Endothelial cell of umbilical vein (primary cell): ENCODE measurements around the gene RAB37. TPM values are rescaled to one million over a fixed set of nuclear protein-coding genes. Genes with fewer than 3 reads are reported as not detected.

Source experiments
- BruUV-seq: library from RNA; stranded (reverse); fragments of 400-500 nt; replicated peaks from 2 replicates; lab custom pipeline; 2021; lab: Mats Ljungman, UMichigan
- CTCF ChIA-PET: fragments of 300-600, 350-600 bp; sonication (Branson Sonifier 250); formaldehyde crosslinking; loops from one replicate; lab custom pipeline; 2021; ENCODE audit warnings: antibody characterized with exemption, inconsistent platforms; lab: Charles Lee
- POLR2A ChIA-PET: fragments of 300-600, 350-600 bp; sonication (Branson Sonifier 250); formaldehyde crosslinking; loops from one replicate; lab custom pipeline; 2021; ENCODE audit warnings: antibody characterized with exemption, inconsistent platforms; lab: Charles Lee
- DNase-seq: peaks from one replicate; pipeline ENCODE4 v3.0.0-alpha.2; 2011; ENCODE audit warnings: low read depth, low spot score
- FAIRE-seq: peaks from 2 replicates; lab custom pipeline; 2011; peaks lifted over from hg19 to GRCh38; lab: Jason Lieb, UNC
- H2AFZ ChIP-seq: 2 replicates; pipeline ENCODE4 v1.6.0; 2012; ENCODE audit warnings: low read depth, low read length, control low read depth, inconsistent platforms
- H3K27ac ChIP-seq: 2 replicates; pipeline ENCODE4 v1.5.1; 2011; ENCODE audit warnings: low read depth, mild to moderate bottlenecking, control low read depth, low read length, moderate library complexity; ENCODE audit not compliant: insufficient read depth
- H3K27me3 ChIP-seq, 2 experiments: 2 replicates each; pipeline versions ENCODE4 v1.6.0 to v1.6.1; 2011; ENCODE audit warnings: low read length in 2 of 2, mixed read lengths in 1 of 2; ENCODE audit not compliant: control insufficient read depth in 2 of 2, insufficient read depth in 2 of 2
- H3K36me3 ChIP-seq, 2 experiments: 2 replicates in 1 of 2; 3 replicates in 1 of 2; pipeline ENCODE4 v1.5.1; 2011; ENCODE audit warnings: low read length in 2 of 2, mild to moderate bottlenecking in 1 of 2, moderate library complexity in 1 of 2; ENCODE audit not compliant: control insufficient read depth in 2 of 2, insufficient read depth in 2 of 2; ENCODE audit errors: extremely low read depth in 1 of 2
- H3K4me1 ChIP-seq: 3 replicates; pipeline ENCODE4 v1.5.1; 2011; ENCODE audit warnings: mild to moderate bottlenecking, low read length; ENCODE audit not compliant: control insufficient read depth, insufficient read depth; ENCODE audit errors: extremely low read depth
- H3K4me2 ChIP-seq: 2 replicates; pipeline ENCODE4 v1.6.1; 2011; ENCODE audit warnings: low read length, control low read depth, mixed read lengths; ENCODE audit not compliant: insufficient read depth
- H3K4me3 ChIP-seq, 3 experiments: fragments of 200-600 bp in 1 of 3; sonication (generic), shearing (Covaris generic) in 1 of 3; replicated peaks in 1 of 3; 2 replicates each; pipeline ENCODE4 v1.5.1; 2011 to 2016; ENCODE audit warnings: control low read depth in 3 of 3, low read length in 3 of 3, mild to moderate bottlenecking in 2 of 3, inconsistent platforms in 1 of 3, low read depth in 1 of 3, moderate library complexity in 1 of 3; ENCODE audit not compliant: insufficient read depth in 1 of 3
- H3K79me2 ChIP-seq: 2 replicates; pipeline ENCODE4 v1.6.0; 2012; ENCODE audit warnings: low read length, inconsistent platforms; ENCODE audit not compliant: control insufficient read depth, insufficient read depth
- H3K9ac ChIP-seq: replicated peaks from 2 replicates; pipeline ENCODE3; 2011; ENCODE audit warnings: low read length, control low read depth; ENCODE audit not compliant: insufficient read depth; ENCODE audit errors: extremely low read depth
- H3K9me1 ChIP-seq: replicated peaks from 3 replicates; pipeline ENCODE4 v1.6.0; 2011; ENCODE audit warnings: mild to moderate bottlenecking, low read length; ENCODE audit not compliant: control insufficient read depth, insufficient read depth; ENCODE audit errors: extremely low read depth
- H3K9me3 ChIP-seq: replicated peaks from 2 replicates; pipeline ENCODE4 v1.5.1; 2012; ENCODE audit warnings: low read length, inconsistent platforms; ENCODE audit not compliant: control insufficient read depth, insufficient read depth
- H4K20me1 ChIP-seq: replicated peaks from 2 replicates; pipeline ENCODE3; 2011; ENCODE audit warnings: mild to moderate bottlenecking, low read length; ENCODE audit not compliant: control insufficient read depth, insufficient read depth; ENCODE audit errors: extremely low read depth
- EZH2 ChIP-seq: IDR thresholded peaks from 2 replicates; pipeline ENCODE4 v1.6.1; 2012; ENCODE audit warnings: borderline replicate concordance, low read depth, mild to moderate bottlenecking, moderate library complexity, low read length, inconsistent platforms; ENCODE audit not compliant: severe bottlenecking
- FOS ChIP-seq: IDR thresholded peaks from 2 replicates; pipeline ENCODE4 v1.6.1; 2011; ENCODE audit warnings: mild to moderate bottlenecking, low read length, moderate library complexity, borderline replicate concordance; ENCODE audit not compliant: insufficient read depth
- GATA2 ChIP-seq: IDR thresholded peaks from 2 replicates; pipeline ENCODE4 v1.7.0; 2011; ENCODE audit warnings: low read depth, mild to moderate bottlenecking, moderate library complexity, mixed read lengths, low read length; ENCODE audit not compliant: insufficient read length, insufficient read depth
- JUN ChIP-seq: IDR thresholded peaks from 2 replicates; pipeline ENCODE4 v1.6.1; 2011; ENCODE audit warnings: borderline replicate concordance, low read depth; ENCODE audit not compliant: insufficient read length, insufficient read depth
- MAX ChIP-seq: IDR thresholded peaks from 2 replicates; pipeline ENCODE4 v1.6.1; 2011; ENCODE audit not compliant: insufficient read depth, insufficient read length
- MYC ChIP-seq: IDR thresholded peaks from one replicate; pipeline ENCODE4 v1.6.1; 2011; ENCODE audit warnings: mild to moderate bottlenecking, low read depth, low read length
- POLR2A ChIP-seq: IDR thresholded peaks from 2 replicates; pipeline ENCODE4 v1.6.1; 2012; ENCODE audit warnings: low read depth, mild to moderate bottlenecking, control low read depth, low read length
- POLR2AphosphoS5 ChIP-seq: IDR thresholded peaks from 2 replicates; pipeline ENCODE4 v1.6.1; 2012; ENCODE audit warnings: low read depth, mild to moderate bottlenecking, control low read depth, low read length, moderate library complexity; ENCODE audit not compliant: insufficient read depth
- dilution Hi-C: fragments of 300-500 bp; cut with MboI; formaldehyde crosslinking; loops from one replicate; pipeline ENCODE4 v1.15.0; 2019; ENCODE audit warnings: low sequenced_read_pairs; ENCODE audit not compliant: extremely low pct_ligation_motif_present
- intact Hi-C: fragments of 100-400 bp; cut with micrococcal nuclease; formaldehyde crosslinking; loops from one replicate; pipeline ENCODE4 v1.10.0; 2022
- polyA plus RNA-seq, 4 experiments: library from polyadenylated mRNA; depleted of rRNA in 3 of 4; stranded (reverse) in 3 of 4; unstranded in 1 of 4; fragments of >200 nt; gene quantifications; 2 replicates each; pipeline versions ENCODE4 v1.2.1 to v1.2.3, GENCODE V29; 2011 to 2012; ENCODE audit warnings: missing spikeins in 1 of 4
- total RNA-seq: library from RNA; stranded (reverse); gene quantifications from 2 replicates; pipeline ENCODE4 v1.2.3, GENCODE V29; 2021
- TF ChIP-seq, protein P1 (sequence below), 2 donors: IDR thresholded peaks; 1 replicate in 1 of 2; 2 replicates in 1 of 2; pipeline ENCODE4 v1.5.1; 2011; ENCODE audit warnings: low read length in 2 of 2, mild to moderate bottlenecking in 2 of 2, moderate library complexity in 2 of 2, control low read depth in 1 of 2, inconsistent platforms in 1 of 2, low read depth in 1 of 2; ENCODE audit not compliant: insufficient read depth in 1 of 2; ENCODE audit errors: extremely low read depth in 1 of 2

Gene RAB37
- total and polyA plus RNA-seq, 2 donors (not counting 3 experiments of a cell fraction or from before 2014, with no cell fraction given) = 0.11 TPM; not detected in 1

DNA sequence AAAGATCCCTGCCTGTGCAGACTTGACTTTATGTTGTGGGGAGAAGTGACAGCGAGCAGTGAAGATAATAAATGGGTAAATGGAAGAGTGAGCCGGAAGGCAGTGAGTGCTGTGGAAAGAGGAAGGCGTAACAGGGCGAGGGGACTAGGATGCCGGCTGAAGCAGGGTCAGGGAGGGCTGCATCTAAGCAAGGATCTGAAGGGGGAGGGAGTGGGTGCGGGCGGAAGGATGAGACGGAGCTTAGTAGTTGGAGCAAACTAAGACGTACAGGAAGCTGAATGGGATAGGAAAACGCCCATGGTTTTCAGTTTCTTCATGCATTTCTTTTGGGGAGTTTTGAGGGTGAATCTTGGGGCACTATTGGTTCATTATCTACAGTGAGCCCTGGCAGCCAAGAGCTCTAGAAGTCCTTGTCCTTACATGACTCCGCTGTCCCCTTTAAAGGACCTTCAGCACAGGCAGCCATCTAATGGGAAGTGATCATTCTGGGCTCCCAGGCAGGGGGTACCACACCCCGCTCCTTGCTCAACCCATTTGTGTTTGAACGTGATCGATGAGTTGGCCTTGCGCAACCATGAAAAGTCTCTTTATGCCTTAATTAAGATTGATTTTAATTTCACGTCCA lies 49.5 kb downstream of the RAB37 start:
- POLR2A ChIA-PET = no interaction called here
- Histone ChIP-seq H2AFZ (no peak overlapping the region), H3K36me3 (peaks cover 0 to 17% of the 10 kb centered on the region in 2 experiments), H3K4me3 (no peak overlapping the region), H4K20me1 (no peaks in the 10 kb centered on the region), H3K79me2 (no peaks in the 10 kb centered on the region), H3K27ac (no peak overlapping the region), H3K4me1 (no peaks in the 10 kb centered on the region), H3K9ac (no peak overlapping the region), H3K9me1 (no peaks in the 10 kb centered on the region), H3K27me3 (no peaks in the 10 kb centered on the region), H3K4me2 (no peak overlapping the region), H3K9me3 (no peaks in the 10 kb centered on the region)
- intact Hi-C loops = no loop called here
- no peak for FAIRE-seq
- TF ChIP-seq, protein P1, sequence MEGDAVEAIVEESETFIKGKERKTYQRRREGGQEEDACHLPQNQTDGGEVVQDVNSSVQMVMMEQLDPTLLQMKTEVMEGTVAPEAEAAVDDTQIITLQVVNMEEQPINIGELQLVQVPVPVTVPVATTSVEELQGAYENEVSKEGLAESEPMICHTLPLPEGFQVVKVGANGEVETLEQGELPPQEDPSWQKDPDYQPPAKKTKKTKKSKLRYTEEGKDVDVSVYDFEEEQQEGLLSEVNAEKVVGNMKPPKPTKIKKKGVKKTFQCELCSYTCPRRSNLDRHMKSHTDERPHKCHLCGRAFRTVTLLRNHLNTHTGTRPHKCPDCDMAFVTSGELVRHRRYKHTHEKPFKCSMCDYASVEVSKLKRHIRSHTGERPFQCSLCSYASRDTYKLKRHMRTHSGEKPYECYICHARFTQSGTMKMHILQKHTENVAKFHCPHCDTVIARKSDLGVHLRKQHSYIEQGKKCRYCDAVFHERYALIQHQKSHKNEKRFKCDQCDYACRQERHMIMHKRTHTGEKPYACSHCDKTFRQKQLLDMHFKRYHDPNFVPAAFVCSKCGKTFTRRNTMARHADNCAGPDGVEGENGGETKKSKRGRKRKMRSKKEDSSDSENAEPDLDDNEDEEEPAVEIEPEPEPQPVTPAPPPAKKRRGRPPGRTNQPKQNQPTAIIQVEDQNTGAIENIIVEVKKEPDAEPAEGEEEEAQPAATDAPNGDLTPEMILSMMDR (IDR thresholded peaks at IDR 0.05; ENCODE audit: extremely low read depth in 1 of 2, insufficient read depth in 1 of 2, low read depth in 1 of 2, low read length in 2 of 2) = no peak
- TF ChIP-seq EZH2 = no peak
- TF ChIP-seq MYC = no peak
- no peak for TF ChIP-seq JUN
- no peak for TF ChIP-seq GATA2
- no peak for TF ChIP-seq MAX
- no peak for TF ChIP-seq POLR2A
- no peak for TF ChIP-seq POLR2AphosphoS5
- no peak for TF ChIP-seq FOS
- dilution Hi-C loops = no loop called here
- no TSS peak for BruUV-seq
- CTCF ChIA-PET = interaction anchor here (14.0 kb wide), 1 partner anchor 76 kb away, joined by 325 read pairs; the partner anchor contains the start of gene GRIN2C
- no peak for DNase-seq
